IMR-90 (cell line): Measurements from ENCODE around the gene NOL4L. TPM values are rescaled to one million over a fixed set of nuclear protein-coding genes. Genes with fewer than 3 reads are reported as not detected.

ENCODE experiments used
- ATAC-seq: fragments of 200-7000 bp; cut with Tn5 transposase; 2 replicates; pipeline ENCODE4 v1.9.1; 2020; ENCODE audit warnings: low read depth, mild to moderate bottlenecking, moderate library complexity
- BruUV-seq: library from RNA; stranded (reverse); fragments of 400-500 nt; replicated peaks from 2 replicates; lab custom pipeline; 2021; lab: Mats Ljungman, UMichigan
- CTCF ChIA-PET: fragments of 300-600 bp; formaldehyde crosslinking; extraction: SDS; loops from one replicate; lab custom pipeline; 2021; ENCODE audit warnings: antibody characterized with exemption; lab: Yijun Ruan, JAX
- POLR2A ChIA-PET: fragments of 300-600 bp; sonication (Branson Sonifier 250); formaldehyde crosslinking; loops from one replicate; lab custom pipeline; 2022; ENCODE audit warnings: antibody characterized with exemption; ENCODE audit not compliant: unreplicated experiment; lab: Charles Lee
- DNase-seq: peaks from one replicate; pipeline ENCODE4 v3.0.0; 2013
- H2AFZ ChIP-seq: replicated peaks from 2 replicates; pipeline ENCODE3; 2013; ENCODE audit warnings: low read length, mild to moderate bottlenecking; ENCODE audit not compliant: poor library complexity
- H2AK5ac ChIP-seq: 2 replicates; pipeline ENCODE4 v1.6.1; 2013; ENCODE audit warnings: low read depth, low read length, inconsistent platforms
- H2AK9ac ChIP-seq: replicated peaks from 2 replicates; pipeline ENCODE3; 2013; ENCODE audit warnings: mild to moderate bottlenecking, low read depth, low read length, moderate library complexity; ENCODE audit not compliant: poor library complexity
- H2BK120ac ChIP-seq: 2 replicates; pipeline ENCODE4 v1.6.1; 2013; ENCODE audit warnings: low read depth, low read length, inconsistent platforms
- H2BK15ac ChIP-seq: 3 replicates; pipeline ENCODE4 v1.6.1; 2013; ENCODE audit warnings: low read depth, low read length, inconsistent platforms
- H2BK20ac ChIP-seq: 2 replicates; pipeline ENCODE4 v1.6.1; 2013; ENCODE audit warnings: low read depth, mild to moderate bottlenecking, inconsistent platforms, low read length, moderate library complexity
- H2BK5ac ChIP-seq: 2 replicates; pipeline ENCODE4 v1.6.1; 2013; ENCODE audit warnings: mild to moderate bottlenecking, low read depth, low read length, inconsistent platforms; ENCODE audit not compliant: poor library complexity, severe bottlenecking
- H3K14ac ChIP-seq: replicated peaks from 2 replicates; pipeline ENCODE4 v1.6.1; 2013; ENCODE audit warnings: low read depth, low read length, inconsistent platforms
- H3K18ac ChIP-seq: 2 replicates; pipeline ENCODE4 v1.6.1; 2013; ENCODE audit warnings: low read depth, low read length, control low read depth
- H3K23ac ChIP-seq: 2 replicates; pipeline ENCODE4 v1.6.1; 2013; ENCODE audit warnings: low read depth, low read length, inconsistent platforms
- H3K27ac ChIP-seq: 2 replicates; pipeline ENCODE4 v1.5.1; 2013; ENCODE audit warnings: mild to moderate bottlenecking, control low read depth, low read length; ENCODE audit not compliant: insufficient read depth
- H3K27me3 ChIP-seq: 2 replicates; pipeline ENCODE4 v1.6.1; 2013; ENCODE audit warnings: low read length; ENCODE audit not compliant: control insufficient read depth, insufficient read depth
- H3K36me3 ChIP-seq: 2 replicates; pipeline ENCODE4 v1.6.1; 2013; ENCODE audit warnings: low read length, mixed read lengths; ENCODE audit not compliant: control insufficient read depth, insufficient read depth
- H3K4ac ChIP-seq: 2 replicates; pipeline ENCODE4 v1.6.1; 2013; ENCODE audit warnings: low read depth, low read length, inconsistent platforms
- H3K4me1 ChIP-seq: 2 replicates; pipeline ENCODE4 v1.6.1; 2013; ENCODE audit warnings: low read length, mixed read lengths; ENCODE audit not compliant: control insufficient read depth, insufficient read depth
- H3K4me2 ChIP-seq: 2 replicates; pipeline ENCODE4 v1.6.1; 2013; ENCODE audit warnings: low read depth, mild to moderate bottlenecking, control low read depth, low read length, moderate library complexity
- H3K4me3 ChIP-seq: 2 replicates; pipeline ENCODE4 v1.5.1; 2013; ENCODE audit warnings: low read depth, mild to moderate bottlenecking, control low read depth, low read length, moderate library complexity; ENCODE audit not compliant: insufficient read depth
- H3K56ac ChIP-seq: 2 replicates; pipeline ENCODE4 v1.6.1; 2013; ENCODE audit warnings: low read length, inconsistent platforms; ENCODE audit not compliant: insufficient read depth; ENCODE audit errors: extremely low read depth
- H3K79me1 ChIP-seq, 2 experiments: 2 replicates each; pipeline ENCODE4 v1.6.1; 2013; ENCODE audit warnings: low read length in 2 of 2, inconsistent platforms in 1 of 2, low read depth in 1 of 2
- H3K9ac ChIP-seq: 2 replicates; pipeline ENCODE4 v1.6.1; 2013; ENCODE audit warnings: low read depth, low read length, control low read depth
- H3K9me1 ChIP-seq: 2 replicates; pipeline ENCODE4 v1.6.1; 2013; ENCODE audit warnings: low read length, inconsistent platforms; ENCODE audit not compliant: insufficient read depth
- H3K9me3 ChIP-seq: 2 replicates; pipeline ENCODE4 v1.6.1; 2013; ENCODE audit warnings: low read length; ENCODE audit not compliant: control insufficient read depth, insufficient read depth
- H4K20me1 ChIP-seq: 2 replicates; pipeline ENCODE4 v1.6.1; 2013; ENCODE audit warnings: low read length, inconsistent platforms; ENCODE audit not compliant: insufficient read depth
- H4K5ac ChIP-seq: 2 replicates; pipeline ENCODE4 v1.6.1; 2013; ENCODE audit warnings: mild to moderate bottlenecking, low read depth, low read length, control low read depth
- H4K8ac ChIP-seq, 2 experiments: 2 replicates each; pipeline ENCODE4 v1.6.1; 2013; ENCODE audit warnings: low read depth in 2 of 2, low read length in 2 of 2, control low read depth in 1 of 2, inconsistent platforms in 1 of 2
- H4K91ac ChIP-seq: 2 replicates; pipeline ENCODE4 v1.6.1; 2013; ENCODE audit warnings: low read depth, low read length, inconsistent platforms; ENCODE audit not compliant: insufficient read depth
- FOS ChIP-seq: fragments of 150-350 bp; IDR thresholded peaks from 2 replicates; pipeline ENCODE4 v1.6.1; 2016; ENCODE audit warnings: low read depth, low read length
- RAD21 ChIP-seq: IDR thresholded peaks from 2 replicates; pipeline ENCODE4 v1.6.1; 2012; ENCODE audit warnings: low read length, improper control_type of control experiment
- WGBS, 2 experiments: methylation state at CpG; one replicate each; pipeline versions ENCODE4 v1.1.5 to v1.1.7; 2013; ENCODE audit warnings: missing lambda C conversion rate in 2 of 2; ENCODE audit not compliant: insufficient read length in 1 of 2; ENCODE audit errors: extremely low coverage in 2 of 2; 5-methylcytosine and 5-hydroxymethylcytosine counted together
- dilution Hi-C: fragments of 300-500 bp; cut with HindIII; formaldehyde crosslinking; loops from one replicate; pipeline ENCODE4 v1.14.3; 2018; ENCODE audit warnings: low sequenced_read_pairs; ENCODE audit not compliant: unreplicated experiment
- in situ Hi-C: fragments of 300-500 bp; cut with MboI; formaldehyde crosslinking; loops from 3 replicates; pipeline ENCODE4 v1.14.3; 2019; ENCODE audit warnings: low sequenced_read_pairs, inconsistent platforms, mixed read lengths
- intact Hi-C: fragments of 100-400 bp; cut with micrococcal nuclease; formaldehyde crosslinking; loops from 2 replicates; pipeline ENCODE4 v1.10.0; 2022
- polyA plus RNA-seq, 3 experiments: library from polyadenylated mRNA; depleted of rRNA; stranded (reverse); fragments of >200 nt; gene quantifications; 2 replicates each; pipeline ENCODE4 v1.2.3, GENCODE V29; 2012; ENCODE audit warnings: low replicate concordance in 1 of 3
- total RNA-seq: library from RNA; depleted of rRNA; stranded (reverse); fragments of >200 nt; gene quantifications from 2 replicates; pipeline ENCODE4 v1.2.3, GENCODE V29; 2012

NOL4L gene
- total and polyA plus RNA-seq, 2 of the 4 experiments (the other 2 are of a cell fraction): 4.7 to 13.3 TPM

- Histone ChIP-seq H4K91ac (no peak overlapping the region), H3K23ac (0 out of 2 replicates have a peak overlapping the region, but pooled peaks have one; percentile 24), H2BK5ac (no peak overlapping the region), H3K4me1 (peaks cover 4% of the 10 kb centered on the region; the same call in 1 of the 2 replicates), H2AK9ac (no peak overlapping the region), H4K20me1 (no peaks in the 10 kb centered on the region), H3K9ac (no peak overlapping the region), H3K4me2 (no peak overlapping the region), H3K56ac (no peak overlapping the region), H3K4me3 (no peak overlapping the region), H4K8ac (no peak overlapping the region), H3K4ac (no peak overlapping the region), H2BK120ac (no peak overlapping the region), H3K27ac (no peak overlapping the region), H3K9me1 (peaks cover 7% of the 10 kb centered on the region; the same call in 1 of the 2 replicates), H3K79me1 (no peaks in the 10 kb centered on the region), H3K14ac (no peak overlapping the region), H3K27me3 (peaks cover 31% of the 10 kb centered on the region), H4K5ac (no peak overlapping the region), H2AFZ (no peak overlapping the region), H3K36me3 (no peaks in the 10 kb centered on the region), H2BK15ac (no peak overlapping the region), H2AK5ac (no peak overlapping the region), H3K18ac (no peak overlapping the region), H2BK20ac (no peak overlapping the region), H3K9me3 (no peaks in the 10 kb centered on the region)
- CTCF ChIA-PET: no interaction called here
- no TSS peak for BruUV-seq
- no peak for TF ChIP-seq RAD21
- no peak for TF ChIP-seq FOS
- WGBS, 2 experiments: 75% methylated on average over 7 of the region's 18 CpGs; no CpG with 5 or more reads in 1 of the 2 experiments
- POLR2A ChIA-PET: no interaction called here
- DNase-seq (no peak), ATAC-seq (no peak)
- intact Hi-C loops (no loop called here), dilution Hi-C loops (no loop called here), in situ Hi-C loops (no loop called here)
Observed at GRCh38 chr20:32537657-32538525, 47.2 kb downstream of the NOL4L start.
